ENCODE measurements around the gene RPP25. TPM values are rescaled to one million over a fixed set of nuclear protein-coding genes. Genes with fewer than 3 reads are reported as not detected.

RPP25 gene, protein sequence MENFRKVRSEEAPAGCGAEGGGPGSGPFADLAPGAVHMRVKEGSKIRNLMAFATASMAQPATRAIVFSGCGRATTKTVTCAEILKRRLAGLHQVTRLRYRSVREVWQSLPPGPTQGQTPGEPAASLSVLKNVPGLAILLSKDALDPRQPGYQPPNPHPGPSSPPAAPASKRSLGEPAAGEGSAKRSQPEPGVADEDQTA
- 6.0 and 8.7 TPM in 2 replicates for total RNA-seq

DNA sequence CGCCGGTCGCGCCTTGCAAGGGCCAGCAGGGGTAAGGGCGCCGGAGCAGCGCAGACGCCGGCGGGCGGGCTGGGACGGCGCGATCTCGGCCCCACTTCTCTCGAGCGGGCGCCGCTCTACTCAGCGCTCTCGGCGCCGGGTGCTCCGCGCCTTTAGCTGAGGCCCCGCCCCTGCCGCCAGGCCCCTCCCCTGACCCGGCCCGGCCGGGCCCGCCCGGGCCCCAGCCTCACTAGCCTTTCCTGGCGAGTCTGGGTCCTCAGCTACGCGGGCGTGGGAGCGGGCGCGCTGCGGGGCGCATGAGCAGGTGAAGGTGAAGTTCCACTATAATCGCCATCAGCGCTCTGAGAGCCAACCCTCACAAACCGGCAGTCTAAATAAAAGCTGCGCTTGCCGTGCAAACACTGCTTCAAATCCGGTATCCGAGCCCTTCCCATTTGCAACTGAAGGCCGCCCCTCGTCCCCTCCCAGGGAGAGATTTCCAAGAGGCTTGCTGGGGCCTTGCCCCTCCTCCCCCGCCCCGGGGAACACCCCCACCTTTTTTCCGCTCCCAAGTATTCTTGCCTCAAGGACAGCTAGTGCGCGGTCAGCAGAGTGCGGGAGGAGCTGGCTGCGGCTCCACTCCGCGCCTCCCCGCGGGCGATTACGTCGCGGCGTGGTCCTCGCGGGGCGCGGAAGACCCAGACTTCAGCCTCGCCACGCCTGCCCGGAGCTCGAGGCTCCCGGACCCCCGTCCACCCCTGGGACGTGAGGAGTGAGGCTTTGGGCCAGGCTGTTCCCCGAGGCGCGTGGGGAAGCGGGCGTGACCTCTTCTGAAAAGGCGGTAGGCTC, at the start of gene RPP25:
Gene RPP25 (minus strand): TSS at position 125 of the 828 bp plus-strand sequence. CDS start 189 bp downstream, outside the sequence.

DNA sequence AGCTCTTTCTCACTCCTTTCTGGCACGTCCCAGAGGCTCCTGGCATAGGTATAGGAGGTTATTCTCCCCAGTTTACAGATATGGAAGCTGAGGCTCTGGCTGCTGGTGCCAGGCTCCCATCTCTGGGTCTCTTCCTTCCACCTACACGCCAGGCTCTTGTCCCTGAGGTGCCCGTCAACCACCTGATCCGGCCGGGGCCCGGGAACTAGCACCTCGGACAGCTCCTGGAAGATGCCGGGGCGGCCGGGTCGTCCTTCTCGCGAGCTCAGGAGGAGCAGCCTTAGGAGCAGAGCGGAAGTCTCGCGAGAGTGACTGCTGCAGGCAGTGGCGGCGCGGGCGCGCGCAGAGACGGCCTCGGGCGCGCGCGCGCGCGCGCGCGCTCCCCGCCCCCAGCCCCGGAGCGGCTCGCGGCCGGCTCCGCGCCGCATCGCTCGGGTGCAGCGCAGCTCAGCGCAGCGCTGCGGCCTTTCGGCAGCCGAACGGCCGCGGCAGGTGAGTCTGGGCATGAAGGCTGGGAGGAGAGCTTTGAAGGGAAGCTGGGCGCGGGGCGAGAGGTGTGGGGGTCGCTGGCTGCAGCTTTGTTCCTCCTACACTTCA, 38.7 kb upstream of the RPP25 start, which contains the start of gene SCAMP5:
Gene SCAMP5 (plus strand): TSS at position 382 of the 597 bp plus-strand sequence. CDS start 16,277 bp downstream, outside the sequence.

DNA sequence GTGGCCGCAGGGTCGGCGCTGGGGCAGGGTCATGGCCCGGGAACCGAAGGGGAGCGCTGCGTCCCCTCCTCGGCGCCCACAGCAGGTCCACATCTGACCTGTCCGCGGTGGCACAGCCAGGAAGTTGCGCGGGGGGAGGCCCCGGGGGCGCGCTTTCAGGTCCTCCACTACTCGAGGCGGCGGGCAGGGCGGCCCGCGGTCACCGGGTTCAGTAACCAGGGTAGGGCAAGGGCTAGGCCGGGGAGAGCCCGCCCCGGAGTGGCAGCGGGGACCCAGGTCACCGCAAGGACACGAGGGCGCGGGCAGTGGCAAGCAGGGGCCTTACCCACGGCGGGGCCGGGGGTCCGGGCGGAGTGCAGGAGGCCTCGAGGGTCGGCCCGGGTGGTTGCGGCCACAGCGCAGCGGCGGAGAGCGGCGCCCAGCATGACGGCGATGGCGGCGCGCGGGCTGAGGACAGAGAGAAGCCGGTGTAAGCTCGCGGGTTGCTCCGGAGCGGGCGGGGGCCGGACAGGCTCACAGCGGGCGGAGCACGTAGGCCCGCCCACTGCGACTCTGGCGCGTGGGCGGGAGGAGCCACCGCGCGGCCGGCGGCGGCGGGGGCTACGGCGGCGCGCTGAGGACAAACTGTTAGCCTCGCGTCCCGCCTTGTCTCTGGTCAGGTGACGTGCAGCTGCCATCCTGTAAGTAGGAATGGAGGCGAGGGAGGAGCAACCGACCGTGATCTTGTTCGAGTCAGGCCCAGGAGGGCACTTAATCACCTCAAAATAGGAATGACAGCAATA, 18.8 kb downstream of the RPP25 start, which contains the start of gene COX5A:
Gene COX5A (minus strand): TSS at position 484 of the 782 bp plus-strand sequence. CDS start 59 bp downstream, at position 425.

DNA sequence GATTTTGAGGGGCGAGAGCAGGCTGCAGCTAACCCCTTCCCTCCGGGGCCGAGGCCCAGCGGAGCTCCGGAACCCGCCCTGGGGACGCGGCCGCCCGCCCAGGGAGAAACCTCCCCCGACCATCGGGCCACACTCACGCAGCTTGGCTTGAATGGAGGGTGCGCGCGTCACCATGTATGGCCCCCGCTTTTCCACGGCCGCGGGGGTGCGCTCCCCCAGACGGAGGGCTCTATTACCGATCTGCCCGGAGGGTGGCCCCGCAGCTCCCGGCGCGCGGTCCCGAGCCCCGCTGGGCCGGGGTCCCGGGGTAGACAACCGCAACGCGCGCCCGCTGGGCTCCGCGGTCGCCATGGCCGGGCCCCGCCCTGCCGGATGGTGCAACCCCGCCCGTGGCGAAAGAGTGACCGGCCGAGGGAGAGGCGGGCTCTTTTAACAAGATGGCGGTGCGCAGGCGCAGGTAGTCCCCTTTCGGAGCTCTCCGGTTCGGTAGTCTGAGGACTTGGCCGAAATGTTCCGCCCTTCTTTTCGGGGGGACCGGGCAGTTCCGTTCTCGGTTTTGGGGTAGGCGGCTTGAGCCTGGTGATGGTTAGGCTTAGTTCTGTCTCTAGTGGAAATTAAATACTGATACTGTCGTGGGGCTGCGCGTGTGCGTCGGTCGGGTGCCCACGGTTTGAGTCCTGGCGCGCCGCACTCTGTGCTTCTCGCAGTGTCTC, 50.0 kb downstream of the RPP25 start, which contains the start of gene FAM219B:
Gene FAM219B (minus strand): TSS at position 402 of the 713 bp plus-strand sequence. CDS start 51 bp downstream, at position 351.

Other genes with a start within 250 kb of the RPP25 start
- not detected in 2 replicates for gene CYP1A1, start 231.2 kb downstream of the RPP25 start, total RNA-seq
- gene CYP1A2, start 207.9 kb downstream of the RPP25 start, total RNA-seq, result not detected in 2 replicates
- gene CSK, start 174.7 kb downstream of the RPP25 start, total RNA-seq, result 34.4 and 40.1 TPM in 2 replicates
- not detected in 2 replicates for gene LMAN1L, start 143.9 kb downstream of the RPP25 start, total RNA-seq
- not detected in 2 replicates for gene CPLX3, start 130.1 kb downstream of the RPP25 start, total RNA-seq
- 18.6 and 31.4 TPM in 2 replicates for gene ULK3, start 113.6 kb downstream of the RPP25 start, total RNA-seq
- 58.2 and 76.9 TPM in 2 replicates for gene SCAMP2, start 83.4 kb downstream of the RPP25 start, total RNA-seq
- gene MPI, start 66.7 kb downstream of the RPP25 start, total RNA-seq, result 61.3 and 68.7 TPM in 2 replicates
- gene FAM219B, start 49.9 kb downstream of the RPP25 start, total RNA-seq, result 32.1 and 39.7 TPM in 2 replicates
- gene COX5A, start 18.7 kb downstream of the RPP25 start, total RNA-seq, result 168 and 220 TPM in 2 replicates
- gene SCAMP5, start 38.8 kb upstream of the RPP25 start, total RNA-seq, result 9.3 and 11.5 TPM in 2 replicates
- 13.9 and 39.6 TPM in 2 replicates for gene PPCDC, start 66.8 kb upstream of the RPP25 start, total RNA-seq
- gene C15orf39, start 245.1 kb upstream of the RPP25 start, total RNA-seq, result 15.3 and 22.6 TPM in 2 replicates